Daoy (cell line): Measurements from ENCODE around the gene TRAPPC2L. TPM values are rescaled to one million over a fixed set of nuclear protein-coding genes. Genes with fewer than 3 reads are reported as not detected.
A peak's percentile ranks its signal among the peaks of the same experiment; 100 is the strongest.
"Not testable (repeated sequence)": the region's sequence is repeated elsewhere in the genome, so short reads cannot be mapped to it uniquely, and the experiment has no call there.

Experiments
- DNase-seq: peaks from one replicate; pipeline ENCODE4 v3.0.0-alpha.2; 2015; ENCODE audit warnings: low read depth
- total RNA-seq: library from RNA; depleted of rRNA; stranded (reverse); fragments of >200 nt; shearing (Covaris generic); gene quantifications from 2 replicates; pipeline ENCODE4 v1.2.3, GENCODE V29; 2014

Gene TRAPPC2L
- total RNA-seq, 1 experiment from 2014 or later: 27.7 TPM

GRCh38 chr16:88877564-88878289 is 20.8 kb downstream of the TRAPPC2L start:
- DNase-seq: no peak

- no peak for DNase-seq
Measured at GRCh38 chr16:88878356-88878755, 21.4 kb downstream of the TRAPPC2L start.

GRCh38 chr16:88878967-88879787 is 22.2 kb downstream of the TRAPPC2L start:
- no peak for DNase-seq

- no peak for DNase-seq
Measured at GRCh38 chr16:88879788-88880055, 22.8 kb downstream of the TRAPPC2L start.

GRCh38 chr16:88880226-88881006 is 23.5 kb downstream of the TRAPPC2L start:
- DNase-seq: no peak

GRCh38 chr16:88881007-88881615 is 24.2 kb downstream of the TRAPPC2L start:
- DNase-seq: no peak

GRCh38 chr16:88881675-88882357 is 24.9 kb downstream of the TRAPPC2L start:
- DNase-seq: no peak

GRCh38 chr16:88882358-88883030 is 25.6 kb downstream of the TRAPPC2L start:
- DNase-seq: no peak

GRCh38 chr16:88883117-88883895 is 26.4 kb downstream of the TRAPPC2L start:
- DNase-seq: peak; percentile 53

GRCh38 chr16:88883946-88884345 is 27.0 kb downstream of the TRAPPC2L start:
- no peak for DNase-seq

GRCh38 chr16:88884569-88885271 is 27.8 kb downstream of the TRAPPC2L start:
- no peak for DNase-seq

- no peak for DNase-seq
Measured at GRCh38 chr16:88885693-88886280, 28.9 kb downstream of the TRAPPC2L start.

GRCh38 chr16:88886420-88886844 is 29.5 kb downstream of the TRAPPC2L start:
- no peak for DNase-seq

GRCh38 chr16:88886845-88887521 is 30.1 kb downstream of the TRAPPC2L start:
- no peak for DNase-seq

GRCh38 chr16:88888057-88888456 is 31.1 kb downstream of the TRAPPC2L start:
- no peak for DNase-seq

GRCh38 chr16:88888461-88889387 is 31.8 kb downstream of the TRAPPC2L start:
- no peak for DNase-seq

- not testable (repeated sequence) for DNase-seq
Measured at GRCh38 chr16:88889702-88890352, 32.9 kb downstream of the TRAPPC2L start.
